ENCODE measurements around the gene C10orf143. TPM values are rescaled to one million over a fixed set of nuclear protein-coding genes. Genes with fewer than 3 reads are reported as not detected.

C10orf143 gene
- polyA plus RNA-seq, 2 of the 4 experiments (the other 2 are of a cell fraction), result 1.2 to 1.6 TPM

DNA sequence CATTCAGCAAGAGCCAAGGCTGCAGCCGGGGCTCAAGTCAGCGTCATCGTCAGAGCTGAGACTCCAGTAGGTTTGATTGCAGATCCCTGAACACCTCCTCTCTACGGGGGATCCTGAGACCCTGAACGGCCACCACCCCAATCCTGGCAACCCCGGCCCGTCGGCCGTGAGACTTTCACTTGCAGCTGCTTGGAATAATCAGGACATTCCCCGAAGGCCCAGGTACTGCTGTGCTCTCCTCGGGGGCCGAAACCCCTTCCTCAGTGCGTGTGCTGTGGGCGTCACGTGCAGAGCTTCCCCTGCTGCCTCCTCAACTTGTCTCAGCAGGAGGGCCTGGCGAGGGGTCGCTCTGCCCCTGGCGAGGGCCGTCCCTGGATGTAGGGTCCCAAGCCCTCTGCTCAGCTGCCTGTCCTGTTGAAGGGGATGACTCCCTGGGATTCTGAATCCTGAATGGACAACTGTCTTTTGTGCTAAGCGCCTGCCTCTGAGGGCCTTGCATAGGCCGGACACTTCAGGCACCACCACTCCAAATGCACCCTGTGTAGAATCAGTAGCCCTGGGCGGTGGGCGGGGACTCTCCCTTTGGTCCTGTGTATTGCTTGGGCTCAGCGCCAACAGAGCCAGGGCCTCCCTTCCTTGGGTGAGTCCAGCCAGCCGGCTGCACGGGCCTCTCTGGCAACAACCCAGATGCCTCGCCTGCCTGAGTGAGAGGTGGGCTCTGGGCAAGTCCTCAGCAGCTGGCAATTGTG is 82.7 kb downstream of the C10orf143 start:
- POLR2A ChIA-PET, result no interaction called here
- H3K4me2 ChIP-seq, result no peak overlapping the region
- DNase-seq (ENCODE audit: low read depth in 1 of 2, low spot score in 1 of 2) (no peak), ATAC-seq (no peak), FAIRE-seq (no peak)
- H3K9me3 ChIP-seq, result no peaks in the 10 kb centered on the region; the same call in 2 of the 3 replicates
- CTCF ChIA-PET, result no interaction called here
- WGBS (ENCODE audit: missing lambda C conversion rate), result 65% methylated on average over 13 of the region's 27 CpGs
- H3K27ac ChIP-seq, result no peak overlapping the region
- H3K4me1 ChIP-seq, result no peaks in the 10 kb centered on the region
- TF ChIP-seq ZNF302 (CRISPR knock-in tag; IDR thresholded peaks at IDR 0.05) (no peak), CHD4 (IDR thresholded peaks at IDR 0.05; ENCODE audit: borderline replicate concordance) (no peak), ESRRA (IDR thresholded peaks at IDR 0.05; ENCODE audit: borderline replicate concordance, low read length) (no peak), RAD21 (conservative IDR thresholded peaks at IDR 0.05 in 1 of 2, IDR thresholded peaks at IDR 0.05 in 1 of 2) (no peak), MAZ (IDR thresholded peaks at IDR 0.05; ENCODE audit: borderline replicate concordance, low read depth, low read length) (no peak), ZFP36 (IDR thresholded peaks at IDR 0.05; ENCODE audit: borderline replicate concordance, partially characterized antibody) (no peak)
- no peak overlapping the region for H3K4me3 ChIP-seq

DNA sequence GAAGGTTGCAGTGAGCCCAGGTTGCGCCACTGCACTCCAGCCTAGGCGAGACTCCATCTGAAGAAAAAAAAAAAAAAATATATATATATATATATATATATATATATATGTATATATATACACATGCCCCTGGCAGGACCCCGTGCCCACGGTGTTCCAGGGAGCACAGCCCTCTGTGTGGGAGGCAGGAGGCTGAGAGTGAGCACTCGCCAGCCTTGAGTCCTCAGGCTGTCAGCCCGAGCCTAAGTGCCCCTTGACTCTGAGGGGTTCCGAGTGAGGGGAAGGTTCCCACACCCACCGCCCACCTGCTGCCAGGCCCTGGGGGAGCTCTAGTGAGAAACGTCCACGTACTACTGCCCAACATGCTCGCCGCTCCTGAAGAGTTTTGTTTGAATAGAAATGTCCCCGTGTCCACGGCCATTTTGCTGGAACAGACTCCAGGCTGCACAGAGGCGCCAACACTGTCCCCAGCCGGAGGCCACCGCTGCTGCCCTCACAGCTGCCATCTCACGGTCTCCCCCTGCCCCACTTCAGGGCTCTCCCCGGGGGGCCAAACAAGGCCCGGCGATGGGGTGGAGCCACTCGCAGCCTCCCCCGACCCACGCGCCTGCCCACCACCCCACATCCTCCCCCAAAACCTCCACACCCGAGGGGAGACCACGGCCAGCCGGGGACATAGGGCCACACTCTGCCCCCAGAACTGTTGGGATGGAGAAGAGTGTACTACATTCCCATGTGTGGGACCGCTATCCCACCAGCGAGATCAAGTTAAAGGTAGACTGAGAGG is 83.8 kb downstream of the C10orf143 start:
- TF ChIP-seq ZFP36 (IDR thresholded peaks at IDR 0.05; ENCODE audit: borderline replicate concordance, partially characterized antibody) (no peak), HEYL (CRISPR knock-in tag; IDR thresholded peaks at IDR 0.05) (no peak), EP300 (IDR thresholded peaks at IDR 0.05) (no peak), RFX5 (IDR thresholded peaks at IDR 0.05) (no peak)
- TF ChIP-seq, protein P1, sequence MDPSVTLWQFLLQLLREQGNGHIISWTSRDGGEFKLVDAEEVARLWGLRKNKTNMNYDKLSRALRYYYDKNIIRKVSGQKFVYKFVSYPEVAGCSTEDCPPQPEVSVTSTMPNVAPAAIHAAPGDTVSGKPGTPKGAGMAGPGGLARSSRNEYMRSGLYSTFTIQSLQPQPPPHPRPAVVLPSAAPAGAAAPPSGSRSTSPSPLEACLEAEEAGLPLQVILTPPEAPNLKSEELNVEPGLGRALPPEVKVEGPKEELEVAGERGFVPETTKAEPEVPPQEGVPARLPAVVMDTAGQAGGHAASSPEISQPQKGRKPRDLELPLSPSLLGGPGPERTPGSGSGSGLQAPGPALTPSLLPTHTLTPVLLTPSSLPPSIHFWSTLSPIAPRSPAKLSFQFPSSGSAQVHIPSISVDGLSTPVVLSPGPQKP (IDR thresholded peaks at IDR 0.05; ENCODE audit: low read depth, low read length), result no peak
- TF ChIP-seq, protein P2, sequence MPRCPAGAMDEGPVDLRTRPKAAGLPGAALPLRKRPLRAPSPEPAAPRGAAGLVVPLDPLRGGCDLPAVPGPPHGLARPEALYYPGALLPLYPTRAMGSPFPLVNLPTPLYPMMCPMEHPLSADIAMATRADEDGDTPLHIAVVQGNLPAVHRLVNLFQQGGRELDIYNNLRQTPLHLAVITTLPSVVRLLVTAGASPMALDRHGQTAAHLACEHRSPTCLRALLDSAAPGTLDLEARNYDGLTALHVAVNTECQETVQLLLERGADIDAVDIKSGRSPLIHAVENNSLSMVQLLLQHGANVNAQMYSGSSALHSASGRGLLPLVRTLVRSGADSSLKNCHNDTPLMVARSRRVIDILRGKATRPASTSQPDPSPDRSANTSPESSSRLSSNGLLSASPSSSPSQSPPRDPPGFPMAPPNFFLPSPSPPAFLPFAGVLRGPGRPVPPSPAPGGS (IDR thresholded peaks at IDR 0.05), result no peak
- ChIA-PET POLR2A (no interaction called here), CTCF (no interaction called here)
- H3K9me3 ChIP-seq, result no peaks in the 10 kb centered on the region; the same call in 2 of the 3 replicates
- H3K4me1 ChIP-seq, result no peaks in the 10 kb centered on the region
- no peak for ATAC-seq
- H3K4me2 ChIP-seq, result no peak overlapping the region
- WGBS (ENCODE audit: missing lambda C conversion rate), result 55% methylated on average over 21 of the region's 30 CpGs
- no peak for DNase-seq (ENCODE audit: low read depth in 1 of 2, low spot score in 1 of 2)
- no peak overlapping the region for H3K4me3 ChIP-seq
- H3K27ac ChIP-seq, result no peak overlapping the region
- no peak for FAIRE-seq

DNA sequence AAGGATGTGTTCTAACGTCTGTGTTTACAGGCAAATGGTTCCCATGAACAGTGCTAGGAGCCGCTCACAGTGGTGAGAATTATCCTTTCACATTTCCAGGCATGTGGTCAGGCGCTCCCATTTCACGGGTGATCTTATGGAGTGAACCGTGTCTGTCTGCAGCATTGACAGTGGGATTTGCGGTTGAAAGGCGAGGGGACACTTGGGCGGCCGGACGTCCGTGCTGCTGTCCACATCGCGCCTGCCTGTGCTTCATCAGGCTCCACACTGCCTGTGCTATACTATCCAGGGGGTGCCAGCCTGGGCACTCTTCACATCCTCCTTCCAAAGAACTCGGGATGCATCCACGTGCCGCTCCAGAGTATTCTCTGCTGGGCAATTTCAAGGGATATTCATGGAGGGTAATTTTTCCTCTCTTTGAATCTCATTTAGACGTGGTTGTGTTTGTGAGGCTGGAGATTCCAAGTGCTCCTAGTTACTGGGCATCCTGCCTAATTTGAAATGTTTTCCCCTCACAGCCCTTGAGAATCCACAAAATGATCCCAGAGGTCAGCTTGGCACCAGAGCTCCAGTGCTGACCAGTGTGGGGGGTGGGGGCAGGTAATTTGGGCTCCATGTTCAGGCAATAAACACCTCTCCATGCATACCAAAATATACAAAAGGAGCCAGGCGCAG is 84.7 kb downstream of the C10orf143 start:
- H3K4me3 ChIP-seq, result no peak overlapping the region
- TF ChIP-seq MAZ (IDR thresholded peaks at IDR 0.05; ENCODE audit: borderline replicate concordance, low read depth, low read length), result no peak
- TF ChIP-seq, protein P1 (IDR thresholded peaks at IDR 0.05; ENCODE audit: low read depth, low read length), result no peak
- no peak for TF ChIP-seq BHLHE40 (IDR thresholded peaks at IDR 0.05; ENCODE audit: low read depth, low read length)
- POLR2A ChIA-PET, result no interaction called here
- FAIRE-seq, result no peak
- 66% methylated on average over 18 of the region's 18 CpGs for WGBS (ENCODE audit: missing lambda C conversion rate)
- H3K4me1 ChIP-seq, result no peaks in the 10 kb centered on the region
- H3K27ac ChIP-seq, result no peak overlapping the region
- no peak for ATAC-seq
- no peak overlapping the region for H3K4me2 ChIP-seq
- no peaks in the 10 kb centered on the region; the same call in 2 of the 3 replicates for H3K9me3 ChIP-seq
- CTCF ChIA-PET, result no interaction called here
- no peak for DNase-seq (ENCODE audit: low read depth in 1 of 2, low spot score in 1 of 2)
